IMR-90 (cell line): ENCODE data around the gene SHB. TPM values are rescaled to one million over a fixed set of nuclear protein-coding genes. Genes with fewer than 3 reads are reported as not detected.
A peak's percentile ranks its signal among the peaks of the same experiment; 100 is the strongest.

Experiments
- ATAC-seq: fragments of 200-7000 bp; cut with Tn5 transposase; 2 replicates; pipeline ENCODE4 v1.9.1; 2020; ENCODE audit warnings: low read depth, mild to moderate bottlenecking, moderate library complexity
- BruUV-seq: library from RNA; stranded (reverse); fragments of 400-500 nt; replicated peaks from 2 replicates; lab custom pipeline; 2021; lab: Mats Ljungman, UMichigan
- CTCF ChIA-PET: fragments of 300-600 bp; formaldehyde crosslinking; extraction: SDS; loops from one replicate; lab custom pipeline; 2021; ENCODE audit warnings: antibody characterized with exemption; lab: Yijun Ruan, JAX
- POLR2A ChIA-PET: fragments of 300-600 bp; sonication (Branson Sonifier 250); formaldehyde crosslinking; loops from one replicate; lab custom pipeline; 2022; ENCODE audit warnings: antibody characterized with exemption; ENCODE audit not compliant: unreplicated experiment; lab: Charles Lee
- DNase-seq: peaks from one replicate; pipeline ENCODE4 v3.0.0; 2013
- H2AFZ ChIP-seq: replicated peaks from 2 replicates; pipeline ENCODE3; 2013; ENCODE audit warnings: low read length, mild to moderate bottlenecking; ENCODE audit not compliant: poor library complexity
- H2AK5ac ChIP-seq: 2 replicates; pipeline ENCODE4 v1.6.1; 2013; ENCODE audit warnings: low read depth, low read length, inconsistent platforms
- H2AK9ac ChIP-seq: replicated peaks from 2 replicates; pipeline ENCODE3; 2013; ENCODE audit warnings: mild to moderate bottlenecking, low read depth, low read length, moderate library complexity; ENCODE audit not compliant: poor library complexity
- H2BK120ac ChIP-seq: 2 replicates; pipeline ENCODE4 v1.6.1; 2013; ENCODE audit warnings: low read depth, low read length, inconsistent platforms
- H2BK15ac ChIP-seq: 3 replicates; pipeline ENCODE4 v1.6.1; 2013; ENCODE audit warnings: low read depth, low read length, inconsistent platforms
- H2BK20ac ChIP-seq: 2 replicates; pipeline ENCODE4 v1.6.1; 2013; ENCODE audit warnings: low read depth, mild to moderate bottlenecking, inconsistent platforms, low read length, moderate library complexity
- H2BK5ac ChIP-seq: 2 replicates; pipeline ENCODE4 v1.6.1; 2013; ENCODE audit warnings: mild to moderate bottlenecking, low read depth, low read length, inconsistent platforms; ENCODE audit not compliant: poor library complexity, severe bottlenecking
- H3K14ac ChIP-seq: replicated peaks from 2 replicates; pipeline ENCODE4 v1.6.1; 2013; ENCODE audit warnings: low read depth, low read length, inconsistent platforms
- H3K18ac ChIP-seq: 2 replicates; pipeline ENCODE4 v1.6.1; 2013; ENCODE audit warnings: low read depth, low read length, control low read depth
- H3K23ac ChIP-seq: 2 replicates; pipeline ENCODE4 v1.6.1; 2013; ENCODE audit warnings: low read depth, low read length, inconsistent platforms
- H3K27ac ChIP-seq: 2 replicates; pipeline ENCODE4 v1.5.1; 2013; ENCODE audit warnings: mild to moderate bottlenecking, control low read depth, low read length; ENCODE audit not compliant: insufficient read depth
- H3K27me3 ChIP-seq: 2 replicates; pipeline ENCODE4 v1.6.1; 2013; ENCODE audit warnings: low read length; ENCODE audit not compliant: control insufficient read depth, insufficient read depth
- H3K36me3 ChIP-seq: 2 replicates; pipeline ENCODE4 v1.6.1; 2013; ENCODE audit warnings: low read length, mixed read lengths; ENCODE audit not compliant: control insufficient read depth, insufficient read depth
- H3K4ac ChIP-seq: 2 replicates; pipeline ENCODE4 v1.6.1; 2013; ENCODE audit warnings: low read depth, low read length, inconsistent platforms
- H3K4me1 ChIP-seq: 2 replicates; pipeline ENCODE4 v1.6.1; 2013; ENCODE audit warnings: low read length, mixed read lengths; ENCODE audit not compliant: control insufficient read depth, insufficient read depth
- H3K4me2 ChIP-seq: 2 replicates; pipeline ENCODE4 v1.6.1; 2013; ENCODE audit warnings: low read depth, mild to moderate bottlenecking, control low read depth, low read length, moderate library complexity
- H3K4me3 ChIP-seq: 2 replicates; pipeline ENCODE4 v1.5.1; 2013; ENCODE audit warnings: low read depth, mild to moderate bottlenecking, control low read depth, low read length, moderate library complexity; ENCODE audit not compliant: insufficient read depth
- H3K56ac ChIP-seq: 2 replicates; pipeline ENCODE4 v1.6.1; 2013; ENCODE audit warnings: low read length, inconsistent platforms; ENCODE audit not compliant: insufficient read depth; ENCODE audit errors: extremely low read depth
- H3K79me1 ChIP-seq, 2 experiments: 2 replicates each; pipeline ENCODE4 v1.6.1; 2013; ENCODE audit warnings: low read length in 2 of 2, inconsistent platforms in 1 of 2, low read depth in 1 of 2
- H3K9ac ChIP-seq: 2 replicates; pipeline ENCODE4 v1.6.1; 2013; ENCODE audit warnings: low read depth, low read length, control low read depth
- H3K9me1 ChIP-seq: 2 replicates; pipeline ENCODE4 v1.6.1; 2013; ENCODE audit warnings: low read length, inconsistent platforms; ENCODE audit not compliant: insufficient read depth
- H3K9me3 ChIP-seq: 2 replicates; pipeline ENCODE4 v1.6.1; 2013; ENCODE audit warnings: low read length; ENCODE audit not compliant: control insufficient read depth, insufficient read depth
- H4K20me1 ChIP-seq: 2 replicates; pipeline ENCODE4 v1.6.1; 2013; ENCODE audit warnings: low read length, inconsistent platforms; ENCODE audit not compliant: insufficient read depth
- H4K5ac ChIP-seq: 2 replicates; pipeline ENCODE4 v1.6.1; 2013; ENCODE audit warnings: mild to moderate bottlenecking, low read depth, low read length, control low read depth
- H4K8ac ChIP-seq, 2 experiments: 2 replicates each; pipeline ENCODE4 v1.6.1; 2013; ENCODE audit warnings: low read depth in 2 of 2, low read length in 2 of 2, control low read depth in 1 of 2, inconsistent platforms in 1 of 2
- H4K91ac ChIP-seq: 2 replicates; pipeline ENCODE4 v1.6.1; 2013; ENCODE audit warnings: low read depth, low read length, inconsistent platforms; ENCODE audit not compliant: insufficient read depth
- BHLHE40 ChIP-seq: fragments of 150-350 bp; IDR thresholded peaks from 2 replicates; pipeline ENCODE4 v1.6.1; 2016; ENCODE audit warnings: mild to moderate bottlenecking, low read depth, low read length
- CEBPB ChIP-seq: IDR thresholded peaks from 2 replicates; pipeline ENCODE4 v1.6.1; 2012; ENCODE audit warnings: low read depth, low read length, improper control_type of control experiment
- CHD1 ChIP-seq: IDR thresholded peaks from 2 replicates; pipeline ENCODE4 v1.6.1; 2012; ENCODE audit warnings: low read depth, low read length, improper control_type of control experiment
- ELK1 ChIP-seq: fragments of 150-350 bp; IDR thresholded peaks from 2 replicates; pipeline ENCODE4 v1.6.1; 2016; ENCODE audit warnings: low read depth, mild to moderate bottlenecking, low read length, moderate library complexity, borderline replicate concordance
- FOS ChIP-seq: fragments of 150-350 bp; IDR thresholded peaks from 2 replicates; pipeline ENCODE4 v1.6.1; 2016; ENCODE audit warnings: low read depth, low read length
- MAFK ChIP-seq: IDR thresholded peaks from 2 replicates; pipeline ENCODE4 v1.6.1; 2012; ENCODE audit warnings: low read depth, low read length, improper control_type of control experiment
- MAZ ChIP-seq: IDR thresholded peaks from 2 replicates; pipeline ENCODE4 v1.6.1; 2012; ENCODE audit warnings: low read depth, mild to moderate bottlenecking, low read length, improper control_type of control experiment, moderate library complexity, borderline replicate concordance
- MXI1 ChIP-seq: IDR thresholded peaks from 2 replicates; pipeline ENCODE4 v1.6.1; 2012; ENCODE audit warnings: low read depth, mild to moderate bottlenecking, low read length, moderate library complexity, borderline replicate concordance
- NFE2L2 ChIP-seq: fragments of 150-350 bp; IDR thresholded peaks from 2 replicates; pipeline ENCODE4 v1.6.1; 2016; ENCODE audit warnings: low read depth, mild to moderate bottlenecking, low read length
- POLR2A ChIP-seq: IDR thresholded peaks from 2 replicates; pipeline ENCODE4 v1.6.1; 2012; ENCODE audit warnings: mild to moderate bottlenecking, low read depth, low read length
- RAD21 ChIP-seq: IDR thresholded peaks from 2 replicates; pipeline ENCODE4 v1.6.1; 2012; ENCODE audit warnings: low read length, improper control_type of control experiment
- RCOR1 ChIP-seq: IDR thresholded peaks from 2 replicates; pipeline ENCODE4 v1.6.1; 2012; ENCODE audit warnings: mild to moderate bottlenecking, low read length, improper control_type of control experiment; ENCODE audit not compliant: insufficient replicate concordance
- RFX5 ChIP-seq: IDR thresholded peaks from 2 replicates; pipeline ENCODE4 v1.8.0; 2012; ENCODE audit warnings: low read depth, mild to moderate bottlenecking, low read length, moderate library complexity
- SMC3 ChIP-seq: fragments of 150-350 bp; IDR thresholded peaks from 2 replicates; pipeline ENCODE4 v1.6.1; 2016; ENCODE audit warnings: low read depth, mild to moderate bottlenecking, antibody characterized with exemption, low read length, moderate library complexity
- WGBS, 2 experiments: methylation state at CpG; one replicate each; pipeline versions ENCODE4 v1.1.5 to v1.1.7; 2013; ENCODE audit warnings: missing lambda C conversion rate in 2 of 2; ENCODE audit not compliant: insufficient read length in 1 of 2; ENCODE audit errors: extremely low coverage in 2 of 2; 5-methylcytosine and 5-hydroxymethylcytosine counted together
- dilution Hi-C: fragments of 300-500 bp; cut with HindIII; formaldehyde crosslinking; loops from one replicate; pipeline ENCODE4 v1.14.3; 2018; ENCODE audit warnings: low sequenced_read_pairs; ENCODE audit not compliant: unreplicated experiment
- in situ Hi-C: fragments of 300-500 bp; cut with MboI; formaldehyde crosslinking; loops from 3 replicates; pipeline ENCODE4 v1.14.3; 2019; ENCODE audit warnings: low sequenced_read_pairs, inconsistent platforms, mixed read lengths
- intact Hi-C: fragments of 100-400 bp; cut with micrococcal nuclease; formaldehyde crosslinking; loops from 2 replicates; pipeline ENCODE4 v1.10.0; 2022
- polyA plus RNA-seq, 3 experiments: library from polyadenylated mRNA; depleted of rRNA; stranded (reverse); fragments of >200 nt; gene quantifications; 2 replicates each; pipeline ENCODE4 v1.2.3, GENCODE V29; 2012; ENCODE audit warnings: low replicate concordance in 1 of 3
- total RNA-seq: library from RNA; depleted of rRNA; stranded (reverse); fragments of >200 nt; gene quantifications from 2 replicates; pipeline ENCODE4 v1.2.3, GENCODE V29; 2012
- TF ChIP-seq, protein P1 (sequence below): conservative IDR thresholded peaks from 2 replicates; pipeline ENCODE4 v1.5.1; 2012; ENCODE audit warnings: mild to moderate bottlenecking, low read depth, low read length, improper control_type of control experiment
- TF ChIP-seq, protein P2 (sequence below): fragments of 150-350 bp; IDR thresholded peaks from 2 replicates; pipeline ENCODE4 v1.6.1; 2017; ENCODE audit warnings: mild to moderate bottlenecking, antibody characterized with exemption, low read length, low read depth

The SHB gene
- total and polyA plus RNA-seq, 2 of the 4 experiments (the other 2 are of a cell fraction), result 6.1 to 20.4 TPM

GRCh38 chr9:37911271-37911681 is 157.8 kb downstream of the SHB start:
- BruUV-seq, result TSS peak; percentile 27
- no peaks in the 10 kb centered on the region for H3K27me3 ChIP-seq
- H3K79me1 ChIP-seq, result peaks cover 0 to 21% of the 10 kb centered on the region in 2 experiments; a peak in 2 of 4 replicates
- H2AK5ac ChIP-seq, result no peak overlapping the region
- H3K9me3 ChIP-seq, result no peaks in the 10 kb centered on the region
- intact Hi-C loops (no loop called here), in situ Hi-C loops (loop anchor here (5.0 kb wide), 3 partner anchors 251 to 451 kb away; no protein-coding TSS in a partner anchor), dilution Hi-C loops (loop anchor here (25.0 kb wide), 1 partner anchor 476 kb away; the partner anchor contains the start of gene ALDH1B1)
- no peak overlapping the region for H2BK120ac ChIP-seq
- no peak overlapping the region for H3K4ac ChIP-seq
- no peak overlapping the region for H2AK9ac ChIP-seq
- H4K20me1 ChIP-seq, result no peaks in the 10 kb centered on the region; the same call in 1 of the 2 replicates
- no peak for TF ChIP-seq FOS
- TF ChIP-seq NFE2L2, result no peak
- TF ChIP-seq RAD21, result no peak
- no peak for TF ChIP-seq MAFK
- TF ChIP-seq MXI1, result no peak
- TF ChIP-seq BHLHE40, result no peak
- TF ChIP-seq SMC3, result no peak
- no peak for TF ChIP-seq RFX5
- no peak for TF ChIP-seq MAZ
- TF ChIP-seq, protein P1, sequence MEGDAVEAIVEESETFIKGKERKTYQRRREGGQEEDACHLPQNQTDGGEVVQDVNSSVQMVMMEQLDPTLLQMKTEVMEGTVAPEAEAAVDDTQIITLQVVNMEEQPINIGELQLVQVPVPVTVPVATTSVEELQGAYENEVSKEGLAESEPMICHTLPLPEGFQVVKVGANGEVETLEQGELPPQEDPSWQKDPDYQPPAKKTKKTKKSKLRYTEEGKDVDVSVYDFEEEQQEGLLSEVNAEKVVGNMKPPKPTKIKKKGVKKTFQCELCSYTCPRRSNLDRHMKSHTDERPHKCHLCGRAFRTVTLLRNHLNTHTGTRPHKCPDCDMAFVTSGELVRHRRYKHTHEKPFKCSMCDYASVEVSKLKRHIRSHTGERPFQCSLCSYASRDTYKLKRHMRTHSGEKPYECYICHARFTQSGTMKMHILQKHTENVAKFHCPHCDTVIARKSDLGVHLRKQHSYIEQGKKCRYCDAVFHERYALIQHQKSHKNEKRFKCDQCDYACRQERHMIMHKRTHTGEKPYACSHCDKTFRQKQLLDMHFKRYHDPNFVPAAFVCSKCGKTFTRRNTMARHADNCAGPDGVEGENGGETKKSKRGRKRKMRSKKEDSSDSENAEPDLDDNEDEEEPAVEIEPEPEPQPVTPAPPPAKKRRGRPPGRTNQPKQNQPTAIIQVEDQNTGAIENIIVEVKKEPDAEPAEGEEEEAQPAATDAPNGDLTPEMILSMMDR, result no peak
- TF ChIP-seq ELK1, result no peak
- TF ChIP-seq CHD1, result no peak
- TF ChIP-seq CEBPB, result no peak
- TF ChIP-seq, protein P2, sequence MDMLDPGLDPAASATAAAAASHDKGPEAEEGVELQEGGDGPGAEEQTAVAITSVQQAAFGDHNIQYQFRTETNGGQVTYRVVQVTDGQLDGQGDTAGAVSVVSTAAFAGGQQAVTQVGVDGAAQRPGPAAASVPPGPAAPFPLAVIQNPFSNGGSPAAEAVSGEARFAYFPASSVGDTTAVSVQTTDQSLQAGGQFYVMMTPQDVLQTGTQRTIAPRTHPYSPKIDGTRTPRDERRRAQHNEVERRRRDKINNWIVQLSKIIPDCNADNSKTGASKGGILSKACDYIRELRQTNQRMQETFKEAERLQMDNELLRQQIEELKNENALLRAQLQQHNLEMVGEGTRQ, result no peak
- TF ChIP-seq POLR2A, result no peak
- TF ChIP-seq RCOR1, result no peak
- H3K4me3 ChIP-seq, result no peak overlapping the region
- H3K23ac ChIP-seq, result no peak overlapping the region; the same call in 1 of the 2 replicates
- no peak overlapping the region for H3K18ac ChIP-seq
- ChIA-PET POLR2A (no interaction called here), CTCF (no interaction called here)
- 70% methylated on average over 2 of the region's 6 CpGs; no CpG with 5 or more reads in 1 of the 2 experiments for WGBS, 2 experiments
- no peak overlapping the region for H3K14ac ChIP-seq
- H3K4me2 ChIP-seq, result no peak overlapping the region
- no peak overlapping the region for H3K56ac ChIP-seq
- no peak overlapping the region for H2BK5ac ChIP-seq
- H3K4me1 ChIP-seq, result peaks cover 13% of the 10 kb centered on the region
- no peak overlapping the region for H3K9ac ChIP-seq
- no peak overlapping the region for H4K5ac ChIP-seq
- DNase-seq (peak; percentile 41), ATAC-seq (no peak)
- H3K27ac ChIP-seq, result no peak overlapping the region
- H2BK20ac ChIP-seq, result no peak overlapping the region
- H2BK15ac ChIP-seq, result no peak overlapping the region
- H3K36me3 ChIP-seq, result peaks cover 7% of the 10 kb centered on the region
- H4K91ac ChIP-seq, result no peak overlapping the region
- no peak overlapping the region for H4K8ac ChIP-seq
- no peak overlapping the region for H2AFZ ChIP-seq
- no peaks in the 10 kb centered on the region for H3K9me1 ChIP-seq
